DOHH2 (cell line): ENCODE measurements around the gene SBK2.

Source experiments
- CTCF ChIP-seq: fragments of 200-600 bp; sonication (generic); IDR thresholded peaks from one replicate; pipeline ENCODE4 v1.5.1; 2014; ENCODE audit warnings: antibody characterized with exemption, mild to moderate bottlenecking, low read depth, low read length; ENCODE audit not compliant: poor library complexity, severe bottlenecking
- EZH2phosphoT487 ChIP-seq: fragments of 200-600 bp; sonication (generic); IDR thresholded peaks from 2 replicates; pipeline ENCODE4 v1.6.1; 2017; ENCODE audit warnings: borderline replicate concordance, mild to moderate bottlenecking, antibody characterized with exemption, low read length, moderate library complexity, mixed read lengths

- TF ChIP-seq CTCF (no peak), EZH2phosphoT487 (no peak)
Measured at GRCh38 chr19:55494172-55494761, 42.7 kb downstream of the SBK2 start.
